Measurements from ENCODE around the gene NIPSNAP3A.
A peak's percentile ranks its signal among the peaks of the same experiment; 100 is the strongest.
"Not testable (repeated sequence)": the region's sequence is repeated elsewhere in the genome, so short reads cannot be mapped to it uniquely, and the experiment has no call there.

Gene NIPSNAP3A

GRCh38 chr9:104747565-104748358, at the start of gene NIPSNAP3A:
Gene NIPSNAP3A, plus strand, starts transcription at chr9:104747683. Its CDS starts 110 bp downstream, at chr9:104747793.
- peak; percentile 93 to 94 for DNase-seq

GRCh38 chr9:104700306-104700705, 47.2 kb upstream of the NIPSNAP3A start:
- DNase-seq = no peak

GRCh38 chr9:104708737-104709136, 38.7 kb upstream of the NIPSNAP3A start:
- not testable (repeated sequence) for DNase-seq

- no peak for DNase-seq
Measured at GRCh38 chr9:104711604-104712003, 35.9 kb upstream of the NIPSNAP3A start.

GRCh38 chr9:104725014-104725413, 22.5 kb upstream of the NIPSNAP3A start:
- DNase-seq = no peak

DNA sequence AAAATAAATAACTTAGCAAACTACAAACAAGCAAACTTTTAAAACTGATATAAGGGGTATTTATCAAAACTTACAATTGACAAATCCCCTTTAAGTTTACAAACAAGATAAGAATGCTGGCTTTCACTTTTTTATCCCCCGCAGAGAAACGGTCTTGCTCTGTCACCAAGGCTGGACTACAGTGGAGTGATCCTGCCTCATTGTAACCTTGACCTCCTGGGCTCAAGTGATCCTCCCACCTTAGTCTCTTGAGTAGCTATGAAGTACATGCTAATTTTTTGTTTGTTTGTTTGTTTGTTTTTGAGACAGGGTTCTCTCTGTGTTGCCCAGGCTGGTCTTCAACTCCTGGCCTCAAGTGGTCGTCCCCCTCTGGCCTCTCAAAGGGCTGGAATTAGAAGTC, 9.0 kb upstream of the NIPSNAP3A start:
- DNase-seq = no peak

DNA sequence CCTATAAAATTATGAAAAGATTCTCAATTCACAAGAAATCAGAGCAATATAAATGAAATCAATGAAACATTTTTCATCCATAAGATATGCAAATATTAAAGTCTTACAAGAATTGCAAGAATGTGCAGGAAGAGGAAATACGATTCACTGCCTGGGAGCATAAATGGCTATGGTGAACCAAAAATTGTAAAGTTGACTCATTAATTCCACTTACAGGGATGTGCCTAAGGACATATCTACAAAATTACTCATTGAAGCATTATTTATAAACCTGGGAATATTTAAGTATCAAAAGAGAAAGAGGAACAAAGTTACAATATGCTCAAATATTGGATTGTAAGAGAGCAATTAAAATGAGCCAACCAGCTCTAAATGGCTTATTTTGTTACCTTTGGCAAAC, 6.9 kb upstream of the NIPSNAP3A start:
- no peak for DNase-seq

DNA sequence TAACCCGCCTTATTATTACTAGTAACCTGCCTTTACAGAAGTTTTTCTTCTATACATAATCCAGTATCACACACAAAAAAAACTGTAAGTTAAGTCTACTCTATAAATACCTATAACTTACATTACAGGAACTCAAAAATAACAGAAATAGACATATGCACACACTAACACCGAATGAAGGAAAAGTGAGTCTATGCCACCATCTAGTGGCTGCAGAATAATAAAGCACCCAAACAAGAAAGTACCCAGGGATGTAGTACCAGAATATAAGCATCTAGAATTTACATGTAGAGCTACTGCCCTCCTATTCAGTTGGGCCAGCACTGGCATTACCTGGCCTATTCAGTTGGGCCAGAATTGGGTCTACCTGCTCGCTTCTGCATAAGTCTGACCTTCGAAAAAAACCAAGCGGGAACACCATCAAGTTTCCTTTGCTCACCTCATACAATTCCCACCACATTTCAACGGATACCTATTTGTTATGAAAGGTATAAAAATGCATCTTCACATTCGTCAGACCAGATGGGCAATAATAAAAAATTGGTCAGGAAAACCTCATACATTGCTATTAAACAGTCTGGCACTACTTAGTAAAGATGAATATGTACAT, 4.0 kb upstream of the NIPSNAP3A start:
- no peak for DNase-seq

- DNase-seq = no peak
Measured at GRCh38 chr9:104745852-104746251, 1.6 kb upstream of the NIPSNAP3A start.

DNA sequence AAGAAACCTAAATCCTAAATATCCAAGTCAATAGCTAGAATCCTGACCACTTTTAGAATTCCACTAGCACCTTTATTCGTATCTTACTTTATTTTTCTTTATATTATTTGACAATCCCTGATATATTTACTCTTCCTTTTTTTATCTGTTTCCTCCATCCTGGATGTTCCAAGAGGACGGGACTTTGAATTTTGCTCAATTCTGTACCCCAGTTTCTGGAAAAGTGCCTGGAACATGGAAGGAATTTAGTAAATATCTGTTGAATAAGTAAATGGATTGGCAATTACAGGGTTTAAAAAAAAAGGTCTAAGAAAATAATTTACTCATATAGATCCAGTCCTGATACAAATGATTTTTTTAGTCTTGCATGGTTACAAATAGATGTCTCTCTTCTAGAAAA, 1.2 kb upstream of the NIPSNAP3A start:
- DNase-seq = no peak

DNA sequence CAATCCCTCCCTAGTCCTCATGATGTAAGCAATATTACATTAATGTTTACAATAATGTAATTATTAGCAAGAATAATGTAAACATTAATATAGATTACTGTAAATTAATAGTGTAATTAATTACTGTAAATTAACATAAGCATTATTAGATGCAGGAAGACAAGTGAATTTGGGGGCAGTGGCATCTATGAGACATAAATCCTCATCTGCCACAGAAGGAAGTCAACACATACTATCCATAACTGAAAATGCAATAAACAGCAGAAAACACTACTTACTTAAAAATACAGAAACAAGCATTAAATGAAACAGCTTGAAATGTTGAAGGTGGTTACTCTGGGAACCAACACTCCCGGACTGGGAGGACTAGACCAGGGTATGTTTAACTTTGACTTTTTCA, 685 bp upstream of the NIPSNAP3A start:
- DNase-seq = no peak

- DNase-seq = no peak
Measured at GRCh38 chr9:104747245-104747564, 278 bp upstream of the NIPSNAP3A start.

GRCh38 chr9:104748359-104749031, 1.0 kb downstream of the NIPSNAP3A start:
- peak in 1 of 2 experiments; percentile 20 for DNase-seq

- DNase-seq = no peak
Measured at GRCh38 chr9:104750185-104750767, 2.8 kb downstream of the NIPSNAP3A start.

DNA sequence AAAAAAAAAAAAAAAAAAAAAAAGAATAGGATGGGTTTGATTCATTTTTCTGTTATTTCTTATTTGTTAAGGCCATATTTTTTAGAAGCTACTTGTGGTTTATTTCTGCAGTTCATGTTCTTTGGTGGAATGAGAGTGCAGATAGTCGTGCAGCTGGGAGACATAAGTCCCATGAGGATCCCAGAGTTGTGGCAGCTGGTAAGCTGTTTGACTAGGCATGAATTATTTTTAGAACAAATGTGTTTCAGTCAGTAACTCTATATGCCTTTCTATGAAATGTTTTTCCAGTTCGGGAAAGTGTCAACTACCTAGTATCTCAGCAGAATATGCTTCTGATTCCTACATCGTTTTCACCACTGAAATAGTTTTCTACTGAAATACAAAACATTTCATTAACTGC, 11.5 kb downstream of the NIPSNAP3A start:
- no peak for DNase-seq

- no peak for DNase-seq
Measured at GRCh38 chr9:104765138-104765537, 17.7 kb downstream of the NIPSNAP3A start.

GRCh38 chr9:104766025-104766424, 18.5 kb downstream of the NIPSNAP3A start:
- no peak for DNase-seq

DNA sequence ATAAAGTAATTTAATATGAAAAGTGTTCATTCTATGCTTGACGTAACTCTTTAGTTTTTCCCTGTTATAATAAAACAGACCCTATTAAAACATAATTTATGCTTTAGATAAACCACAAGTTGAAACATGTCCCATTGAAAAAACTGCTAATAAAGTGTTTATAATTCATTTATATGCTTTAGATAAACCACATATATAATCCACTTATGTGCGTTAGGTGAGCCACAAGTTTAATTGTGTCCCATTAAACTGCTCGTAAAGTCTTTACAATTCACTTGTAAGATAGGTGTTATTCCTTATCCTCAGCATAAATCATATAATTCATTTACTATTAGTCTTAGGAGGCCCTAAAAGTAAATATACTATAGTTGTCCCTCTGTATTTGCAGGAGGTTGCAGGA, 20.0 kb downstream of the NIPSNAP3A start:
- DNase-seq = no peak

DNA sequence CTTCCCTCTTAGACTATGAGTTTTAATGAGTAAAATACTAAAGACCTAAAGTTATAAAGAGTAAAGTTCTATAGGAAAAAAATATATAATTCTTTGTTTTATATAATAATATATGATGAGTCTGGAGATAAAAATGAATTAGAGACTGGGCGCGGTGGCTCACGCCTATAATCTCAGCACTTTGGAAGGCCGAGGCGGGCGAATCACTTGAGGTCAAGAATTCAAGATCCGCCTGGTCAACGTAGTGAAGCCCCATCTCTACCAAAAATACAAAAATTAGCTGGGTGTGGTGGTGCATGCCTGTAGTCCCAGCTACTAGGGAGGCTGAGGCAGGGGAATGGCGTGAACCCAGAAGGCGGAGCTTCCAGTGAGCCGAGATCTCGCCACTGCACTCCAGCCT, 21.5 kb downstream of the NIPSNAP3A start:
- DNase-seq = not testable (repeated sequence)

- DNase-seq = no peak
Measured at GRCh38 chr9:104769655-104770054, 22.2 kb downstream of the NIPSNAP3A start.

GRCh38 chr9:104772714-104773510, 25.4 kb downstream of the NIPSNAP3A start:
- no peak for DNase-seq

- DNase-seq = no peak
Measured at GRCh38 chr9:104774132-104774531, 26.6 kb downstream of the NIPSNAP3A start.

All from activated T-cell treated with anti-CD3 and anti-CD28 coated beads, Interleukin-2, amount 50 U/mL, for 48 hours (primary cell).